NB4 (cell line): ENCODE data around the gene NDST1.

ENCODE experiments used
- MYC ChIP-seq: IDR thresholded peaks from 2 replicates; pipeline ENCODE4 v1.6.1; 2011; ENCODE audit warnings: low read depth, low read length
- POLR2A ChIP-seq: IDR thresholded peaks from 2 replicates; pipeline ENCODE4 v1.6.1; 2011; ENCODE audit warnings: mild to moderate bottlenecking; ENCODE audit not compliant: insufficient read length; ENCODE audit errors: extremely low read depth
- TF ChIP-seq, protein P1 (sequence below): IDR thresholded peaks from one replicate; pipeline ENCODE4 v1.5.1; 2012; ENCODE audit warnings: low read depth, low read length
- TF ChIP-seq, protein P2 (sequence below): IDR thresholded peaks from 2 replicates; pipeline ENCODE4 v1.6.1; 2011; ENCODE audit warnings: low read depth, low read length

DNA sequence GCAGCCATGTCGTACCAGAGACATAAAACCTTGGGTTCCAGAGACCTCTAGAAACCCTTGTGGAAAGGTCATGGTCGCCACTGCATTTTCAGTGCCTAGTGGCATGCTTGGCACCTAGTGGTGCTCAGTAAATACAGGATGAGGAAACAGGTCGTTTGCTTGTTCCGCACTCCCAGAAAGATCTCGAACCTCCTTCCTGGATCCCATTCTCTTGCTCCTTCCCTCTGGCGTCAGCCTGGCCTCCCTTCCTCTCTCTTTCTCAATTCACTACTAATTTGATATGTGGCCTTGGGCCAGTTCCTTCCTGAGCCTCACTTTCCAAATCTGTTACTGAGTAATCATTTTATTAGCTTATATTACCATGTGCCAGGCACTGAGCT, 4.4 kb downstream of the NDST1 start:
- TF ChIP-seq, protein P1, sequence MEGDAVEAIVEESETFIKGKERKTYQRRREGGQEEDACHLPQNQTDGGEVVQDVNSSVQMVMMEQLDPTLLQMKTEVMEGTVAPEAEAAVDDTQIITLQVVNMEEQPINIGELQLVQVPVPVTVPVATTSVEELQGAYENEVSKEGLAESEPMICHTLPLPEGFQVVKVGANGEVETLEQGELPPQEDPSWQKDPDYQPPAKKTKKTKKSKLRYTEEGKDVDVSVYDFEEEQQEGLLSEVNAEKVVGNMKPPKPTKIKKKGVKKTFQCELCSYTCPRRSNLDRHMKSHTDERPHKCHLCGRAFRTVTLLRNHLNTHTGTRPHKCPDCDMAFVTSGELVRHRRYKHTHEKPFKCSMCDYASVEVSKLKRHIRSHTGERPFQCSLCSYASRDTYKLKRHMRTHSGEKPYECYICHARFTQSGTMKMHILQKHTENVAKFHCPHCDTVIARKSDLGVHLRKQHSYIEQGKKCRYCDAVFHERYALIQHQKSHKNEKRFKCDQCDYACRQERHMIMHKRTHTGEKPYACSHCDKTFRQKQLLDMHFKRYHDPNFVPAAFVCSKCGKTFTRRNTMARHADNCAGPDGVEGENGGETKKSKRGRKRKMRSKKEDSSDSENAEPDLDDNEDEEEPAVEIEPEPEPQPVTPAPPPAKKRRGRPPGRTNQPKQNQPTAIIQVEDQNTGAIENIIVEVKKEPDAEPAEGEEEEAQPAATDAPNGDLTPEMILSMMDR, result no peak
- TF ChIP-seq POLR2A (no peak), MYC (no peak)
- TF ChIP-seq, protein P2, sequence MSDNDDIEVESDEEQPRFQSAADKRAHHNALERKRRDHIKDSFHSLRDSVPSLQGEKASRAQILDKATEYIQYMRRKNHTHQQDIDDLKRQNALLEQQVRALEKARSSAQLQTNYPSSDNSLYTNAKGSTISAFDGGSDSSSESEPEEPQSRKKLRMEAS, result no peak
